Stimulated activated effector memory CD8-positive, alpha-beta T cell treated with anti-CD3 and anti-CD28 coated beads, Interleukin-12 subunit alpha, Interleukin-12 subunit beta, amount 100 ng/mL, for 72 hours (primary cell): ENCODE results near the gene MLF2.

Experiments used
- ATAC-seq: fragments of 150-1000 bp; cut with Tn5 transposase; 2 replicates; pipeline ENCODE4 v1.10.0; 2021
- DNase-seq, 2 donors: peaks; one replicate each; pipeline ENCODE4 v3.0.0; 2021 to 2022; ENCODE audit warnings: low spot score in 2 of 2
- H3K27ac Mint-ChIP-seq: one replicate; pipeline ENCODE4 v1.8.0; 2022; ENCODE audit warnings: mild to moderate bottlenecking, mixed read lengths
- H3K36me3 Mint-ChIP-seq: one replicate; pipeline ENCODE4 v1.8.0; 2022; ENCODE audit warnings: mild to moderate bottlenecking, mixed read lengths
- H3K4me1 Mint-ChIP-seq: one replicate; pipeline ENCODE4 v1.8.0; 2022; ENCODE audit warnings: mixed read lengths
- H3K4me3 Mint-ChIP-seq: one replicate; pipeline ENCODE4 v1.8.0; 2022; ENCODE audit warnings: mild to moderate bottlenecking, mixed read lengths
- H3K9me3 Mint-ChIP-seq: one replicate; pipeline ENCODE4 v1.8.0; 2022; ENCODE audit warnings: mixed read lengths

The MLF2 gene

DNA sequence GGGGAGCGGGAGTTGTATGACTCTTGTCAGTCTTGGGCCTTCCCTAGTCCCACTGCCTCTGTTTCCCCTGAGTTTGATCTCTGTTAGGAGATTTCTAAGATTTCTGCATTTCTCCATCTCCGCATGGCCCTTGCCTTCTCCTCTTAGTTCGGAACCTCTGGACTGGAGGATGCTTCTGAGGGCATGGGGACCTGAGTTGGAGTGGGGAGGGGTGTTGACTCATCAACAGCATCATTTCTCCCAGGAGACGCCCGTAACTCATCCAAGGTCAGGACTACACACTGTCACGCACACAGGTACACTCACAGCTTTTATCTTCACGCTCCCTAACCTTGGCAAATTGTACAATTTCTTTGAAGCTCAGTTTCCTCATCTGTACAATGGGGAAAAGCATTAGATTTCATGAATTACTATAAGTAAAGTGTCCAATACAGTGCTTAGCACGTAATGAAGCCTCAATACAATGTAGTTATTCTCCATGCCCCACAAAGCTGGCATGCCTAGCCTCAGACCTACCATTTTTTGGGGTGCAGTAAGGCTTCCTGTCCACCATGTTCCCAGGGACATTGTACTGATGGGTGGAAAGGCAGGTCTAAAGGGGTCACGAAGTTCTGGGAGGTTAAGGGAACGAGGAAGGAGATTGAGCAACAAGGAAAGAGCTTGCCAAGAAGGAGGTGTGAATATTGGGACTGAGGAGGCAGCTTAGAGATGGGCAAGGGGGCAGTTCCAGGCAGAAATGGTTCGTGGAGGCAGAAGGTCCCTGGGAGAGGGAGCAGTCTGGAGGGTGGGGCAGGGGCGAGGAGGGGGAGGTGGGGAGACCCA, 18.8 kb upstream of the MLF2 start:
- DNase-seq (no peak), ATAC-seq (no peak)
- H3K36me3 Mint-ChIP-seq: peaks cover 97% of the 10 kb centered on the region
- peak overlapping the region; percentile 88 for H3K4me3 Mint-ChIP-seq
- no peaks in the 10 kb centered on the region for H3K9me3 Mint-ChIP-seq
- H3K27ac Mint-ChIP-seq: peak overlapping the region; percentile 94
- peaks cover 80% of the 10 kb centered on the region for H3K4me1 Mint-ChIP-seq

DNA sequence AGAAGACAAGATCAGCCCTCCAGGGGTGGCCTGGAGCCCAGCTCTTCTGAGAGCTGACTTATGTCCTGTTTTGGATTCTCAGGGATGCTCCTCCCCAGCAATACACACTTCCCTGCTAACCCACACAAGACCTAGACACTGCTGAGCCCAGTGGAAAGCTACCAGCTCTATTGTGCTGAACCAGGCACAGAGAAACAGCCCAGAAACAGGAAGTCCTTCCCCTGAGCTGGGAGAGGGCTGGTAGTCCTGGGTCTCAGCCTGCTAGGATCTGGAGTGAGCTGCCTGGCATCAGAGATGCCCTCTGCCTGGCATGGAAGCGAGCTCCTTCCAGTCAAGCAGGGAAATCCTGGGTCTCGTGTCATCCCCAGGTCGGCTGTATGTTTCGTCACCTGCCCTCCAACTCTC, 18.2 kb upstream of the MLF2 start:
- peak overlapping the region; percentile 94 for H3K27ac Mint-ChIP-seq
- no peak for ATAC-seq
- peak overlapping the region; percentile 88 for H3K4me3 Mint-ChIP-seq
- peaks cover 74% of the 10 kb centered on the region for H3K4me1 Mint-ChIP-seq
- no peak for DNase-seq
- peaks cover 92% of the 10 kb centered on the region for H3K36me3 Mint-ChIP-seq
- H3K9me3 Mint-ChIP-seq: no peaks in the 10 kb centered on the region

DNA sequence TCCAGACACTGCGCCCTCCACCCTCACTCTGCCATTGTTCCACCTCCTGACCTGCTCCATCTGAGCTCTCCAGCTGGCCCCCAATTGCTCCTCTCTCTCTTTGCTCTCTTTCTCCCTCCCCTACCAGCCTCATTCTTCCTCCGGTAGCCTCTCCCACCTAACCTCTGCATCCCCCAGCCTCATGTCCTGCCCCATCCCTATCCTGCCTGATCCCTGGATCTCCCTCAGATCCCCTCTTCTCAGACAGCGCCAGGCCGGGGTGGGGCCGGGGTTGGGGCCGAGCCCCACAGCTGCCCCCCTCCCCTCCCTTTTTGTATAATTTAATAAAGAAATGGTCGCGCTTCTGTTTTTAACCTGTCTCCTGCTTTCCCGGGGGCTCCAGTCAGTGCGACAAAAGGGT, 17.7 kb upstream of the MLF2 start:
- ATAC-seq (no peak), DNase-seq (no peak)
- no peaks in the 10 kb centered on the region for H3K9me3 Mint-ChIP-seq
- H3K4me1 Mint-ChIP-seq: peaks cover 71% of the 10 kb centered on the region
- H3K27ac Mint-ChIP-seq: peak overlapping the region; percentile 94
- peak overlapping the region; percentile 88 for H3K4me3 Mint-ChIP-seq
- peaks cover 92% of the 10 kb centered on the region for H3K36me3 Mint-ChIP-seq

DNA sequence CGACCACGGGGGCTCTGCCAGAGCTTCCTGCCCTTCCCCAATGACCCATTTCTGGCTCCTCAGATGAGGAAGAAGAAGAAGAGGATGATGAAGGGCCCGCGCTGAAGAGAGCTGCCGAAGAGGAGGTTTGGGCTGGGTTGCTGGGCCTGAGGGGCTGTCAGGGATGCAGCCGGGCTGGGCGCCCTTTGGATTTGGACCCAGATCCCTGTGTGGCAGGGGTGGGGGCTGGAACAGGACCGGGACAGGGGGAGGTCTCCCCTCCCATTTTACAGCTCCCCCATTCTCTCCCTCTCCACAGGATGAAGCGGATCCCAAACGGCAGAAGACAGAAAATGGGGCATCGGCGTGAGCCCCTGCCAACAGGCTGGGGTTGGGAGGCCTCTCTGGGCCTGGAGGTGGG, 17.2 kb upstream of the MLF2 start:
- Mint-ChIP-seq H3K9me3 (no peaks in the 10 kb centered on the region), H3K4me1 (peaks cover 71% of the 10 kb centered on the region), H3K36me3 (peaks cover 87% of the 10 kb centered on the region), H3K4me3 (peak overlapping the region; percentile 88), H3K27ac (peak overlapping the region; percentile 94)
- DNase-seq: no peak
- no peak for ATAC-seq

DNA sequence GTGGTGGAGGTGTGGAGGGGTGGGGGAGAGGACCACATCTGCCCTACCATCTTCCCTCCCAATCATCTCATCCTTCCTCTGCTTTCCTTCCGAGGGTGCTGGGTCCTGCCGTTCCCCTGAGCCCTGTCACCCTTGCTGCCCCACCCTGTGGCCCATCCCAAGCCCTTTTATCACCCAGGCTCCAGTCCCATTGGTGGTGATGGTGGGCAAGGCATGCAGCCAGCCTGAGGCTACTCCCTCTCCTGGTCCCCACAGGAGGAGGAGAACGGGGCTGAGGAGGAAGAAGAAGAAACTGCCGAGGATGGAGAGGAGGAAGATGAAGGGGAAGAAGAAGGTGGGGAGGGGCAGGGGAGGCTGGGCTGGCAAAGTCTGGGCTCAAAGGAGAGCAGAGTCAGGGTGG, 16.7 kb upstream of the MLF2 start:
- H3K4me1 Mint-ChIP-seq: peaks cover 71% of the 10 kb centered on the region
- DNase-seq: no peak
- H3K36me3 Mint-ChIP-seq: peaks cover 82% of the 10 kb centered on the region
- no peak for ATAC-seq
- no peaks in the 10 kb centered on the region for H3K9me3 Mint-ChIP-seq
- peak overlapping the region; percentile 94 for H3K27ac Mint-ChIP-seq
- peak overlapping the region; percentile 88 for H3K4me3 Mint-ChIP-seq

DNA sequence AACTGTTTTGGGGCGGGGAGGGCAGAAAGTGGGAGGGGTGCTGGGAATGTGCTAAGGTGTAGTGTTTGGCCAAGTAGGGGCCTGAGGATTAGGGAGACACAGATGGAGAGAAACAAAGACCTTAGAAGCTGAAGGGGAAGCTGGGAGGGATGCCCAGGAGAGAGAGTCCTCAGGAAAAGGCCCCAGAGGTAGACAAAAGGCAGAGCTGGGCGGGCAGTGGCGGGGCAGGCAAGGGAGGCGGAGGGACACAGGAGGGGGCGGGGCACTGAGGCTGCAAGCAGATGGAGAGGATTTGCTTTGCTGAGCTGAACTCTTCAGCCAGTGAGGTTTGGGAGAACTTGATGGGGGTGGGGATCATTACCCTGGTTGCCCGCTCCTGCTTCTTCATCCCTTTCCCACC, 16.0 kb upstream of the MLF2 start:
- peak overlapping the region; percentile 88 for H3K4me3 Mint-ChIP-seq
- H3K9me3 Mint-ChIP-seq: no peaks in the 10 kb centered on the region
- H3K4me1 Mint-ChIP-seq: peaks cover 71% of the 10 kb centered on the region
- H3K27ac Mint-ChIP-seq: peak overlapping the region; percentile 94
- H3K36me3 Mint-ChIP-seq: peaks cover 76% of the 10 kb centered on the region
- ATAC-seq (no peak), DNase-seq (no peak)

DNA sequence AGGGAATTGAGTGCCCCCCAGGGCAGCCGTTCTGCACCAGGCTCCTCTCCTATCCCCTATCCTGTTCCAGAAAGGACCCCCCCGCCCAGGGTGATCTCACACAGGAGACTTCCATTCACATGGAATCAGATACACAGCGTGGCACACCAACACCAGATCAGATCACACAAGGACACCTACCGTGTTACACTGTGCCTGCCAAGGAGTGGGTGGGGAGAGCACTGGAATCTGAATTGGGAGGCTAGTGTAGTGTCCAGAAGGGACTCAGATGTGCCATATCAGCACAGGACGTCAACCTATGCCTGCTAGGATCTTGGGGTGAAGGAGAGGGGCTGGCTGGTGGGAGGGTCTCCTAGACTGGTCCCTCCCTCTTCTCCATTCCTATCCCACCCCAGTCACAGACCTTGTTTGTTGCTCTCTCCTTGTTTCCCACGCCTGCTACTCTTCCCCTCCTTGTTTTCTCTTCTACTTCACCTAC, 15.5 kb upstream of the MLF2 start:
- peaks cover 72% of the 10 kb centered on the region for H3K36me3 Mint-ChIP-seq
- ATAC-seq: no peak
- peak overlapping the region; percentile 88 for H3K4me3 Mint-ChIP-seq
- H3K27ac Mint-ChIP-seq: peak overlapping the region; percentile 94
- DNase-seq: no peak
- no peaks in the 10 kb centered on the region for H3K9me3 Mint-ChIP-seq
- H3K4me1 Mint-ChIP-seq: peaks cover 72% of the 10 kb centered on the region

DNA sequence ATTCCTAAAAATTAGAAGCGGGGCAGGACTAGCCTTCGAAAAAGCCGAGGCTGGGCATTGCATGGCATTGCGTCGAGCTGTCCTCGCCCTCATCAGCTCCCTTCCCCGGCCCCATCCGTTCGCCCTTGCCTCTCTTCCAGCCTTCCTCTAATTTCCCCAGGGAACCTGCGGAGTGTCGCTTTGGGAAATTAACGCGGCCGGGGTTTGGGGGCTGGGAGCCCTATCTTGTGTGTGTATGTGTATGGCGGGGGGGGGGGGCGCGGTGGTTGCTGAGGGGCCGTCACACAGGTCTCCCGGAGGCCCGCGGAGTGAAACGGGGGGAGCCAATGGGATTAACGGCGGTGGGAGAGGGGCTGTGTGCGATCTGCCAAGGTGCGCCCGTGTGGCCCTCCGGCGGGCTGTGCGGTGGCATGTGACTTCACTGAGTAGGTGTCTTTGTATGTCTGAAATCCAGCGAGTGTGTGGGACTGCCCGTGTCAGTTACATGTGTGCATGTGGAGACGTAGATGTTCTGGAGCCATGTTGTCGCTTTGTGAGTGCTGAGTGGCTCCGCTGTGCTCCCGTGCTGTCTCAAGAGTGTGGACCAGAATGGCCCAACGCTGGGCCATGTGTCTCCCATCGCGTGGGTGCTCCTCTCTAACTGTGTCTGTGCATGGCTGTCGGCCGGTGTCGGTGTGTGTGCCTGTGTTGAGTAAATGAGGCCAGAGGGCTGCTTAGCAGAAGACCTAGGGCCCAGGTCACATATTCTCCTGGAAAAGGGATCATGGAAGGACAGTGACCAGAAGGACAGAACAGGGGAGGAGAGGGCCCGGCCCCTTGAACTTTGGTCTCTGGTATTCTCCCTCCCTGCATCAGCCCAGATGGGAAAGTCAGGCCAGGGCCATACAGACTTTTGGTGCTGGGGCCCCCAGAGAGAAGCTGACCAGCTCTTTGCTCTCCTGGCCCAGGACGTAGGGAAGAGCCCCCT, 14.7 kb upstream of the MLF2 start:
- peaks cover 72% of the 10 kb centered on the region for H3K4me1 Mint-ChIP-seq
- DNase-seq: no peak

DNA sequence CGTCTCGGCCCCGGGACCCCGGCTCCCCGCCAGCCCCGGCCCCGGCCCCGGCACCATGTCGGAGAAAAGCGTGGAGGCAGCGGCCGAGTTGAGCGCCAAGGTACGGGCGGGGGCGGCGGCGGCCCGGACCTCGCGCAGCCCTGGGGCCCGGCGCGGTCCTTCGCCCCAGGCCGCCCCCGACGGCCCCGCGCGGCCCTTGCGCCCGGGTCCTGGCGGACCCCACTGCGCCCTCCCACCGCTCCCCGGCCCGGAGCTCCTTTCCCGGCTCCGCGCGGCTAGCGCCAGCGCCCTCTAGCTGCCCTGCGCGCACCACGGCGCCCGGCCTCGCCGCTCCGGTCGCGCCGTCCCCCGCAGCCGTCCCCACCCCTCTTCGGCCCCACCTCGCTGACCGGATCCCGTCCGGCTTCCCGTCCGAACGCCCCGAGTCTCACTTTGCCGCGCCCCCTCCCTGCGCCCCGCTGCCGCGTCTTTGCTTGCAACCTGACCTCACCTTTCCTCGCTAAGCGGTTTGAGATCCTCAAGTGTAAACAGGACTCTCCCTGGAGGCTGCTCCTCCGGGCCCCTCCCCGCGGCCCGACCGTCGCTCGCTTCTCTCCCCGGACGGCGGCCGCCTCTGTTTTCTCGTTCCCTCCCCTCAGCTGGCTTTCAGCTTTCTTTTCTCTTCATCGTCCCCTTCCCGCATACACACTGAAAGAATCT, 13.9 kb upstream of the MLF2 start:
- ATAC-seq (peak; percentile 71), DNase-seq (peak; percentile 50 to 81)
- Mint-ChIP-seq H3K27ac (peak overlapping the region; percentile 93), H3K4me3 (peak overlapping the region; percentile 88), H3K4me1 (peaks cover 67% of the 10 kb centered on the region), H3K9me3 (no peaks in the 10 kb centered on the region), H3K36me3 (peaks cover 55% of the 10 kb centered on the region)

More for the DNA sequence above, 14.7 kb upstream of the MLF2 start:
- Mint-ChIP-seq H3K36me3 (peaks cover 64% of the 10 kb centered on the region), H3K9me3 (no peaks in the 10 kb centered on the region), H3K27ac (peak overlapping the region; percentile 93), H3K4me3 (peak overlapping the region; percentile 88)
- no peak for ATAC-seq

DNA sequence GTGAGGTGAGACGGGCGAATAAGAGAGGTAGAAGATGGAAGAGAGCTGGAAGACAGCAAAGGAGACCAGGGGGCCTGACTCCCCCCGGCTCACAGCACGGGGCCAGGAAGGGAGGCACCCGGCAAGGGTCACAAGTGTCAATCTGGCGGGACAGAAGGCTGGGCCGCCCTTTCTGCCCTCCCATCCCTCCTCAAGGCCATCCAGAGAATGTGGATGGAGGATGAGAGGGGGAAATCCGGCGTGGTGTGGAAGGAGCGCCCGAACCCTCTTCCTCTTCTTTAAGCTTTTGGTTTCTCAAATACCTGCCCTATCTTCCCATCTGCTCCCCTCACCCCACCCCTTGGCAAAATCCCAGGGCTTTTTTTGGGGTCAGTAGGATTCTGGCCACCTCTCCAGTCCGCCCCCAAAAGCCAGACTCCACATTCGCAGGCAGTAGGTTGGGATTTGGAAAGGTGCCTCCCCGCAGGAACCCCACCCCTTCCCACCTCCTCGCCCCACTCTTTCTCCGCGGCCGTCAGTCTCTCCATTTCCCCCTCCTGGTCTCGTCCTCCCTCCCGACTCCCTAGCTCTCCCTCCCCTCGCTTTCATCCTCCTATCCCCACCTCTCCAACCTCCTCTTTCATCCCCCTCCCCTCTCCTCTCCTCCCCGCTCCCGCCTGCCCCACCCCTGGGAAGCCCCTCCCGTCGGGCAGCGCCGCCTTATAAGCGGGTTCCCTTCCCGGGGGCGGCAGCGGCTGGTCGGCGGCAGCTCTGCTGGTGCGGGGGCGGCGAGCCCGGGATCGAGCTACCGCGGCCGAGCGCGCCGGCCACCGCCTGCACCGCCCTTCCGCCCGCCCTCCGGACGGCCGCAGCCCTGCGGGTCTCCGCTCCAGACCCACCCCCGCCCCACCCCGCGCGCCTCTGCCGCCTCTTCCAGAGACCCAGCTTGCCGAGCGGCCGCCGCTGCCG, 13.0 kb upstream of the MLF2 start, which contains the start of gene PTMS:
TSS of gene PTMS (plus strand) at position 730 of the 948 bp plus-strand sequence. CDS start 343 bp downstream, outside the sequence.
- DNase-seq: peak; percentile 51 to 80
- no peaks in the 10 kb centered on the region for H3K9me3 Mint-ChIP-seq
- H3K4me1 Mint-ChIP-seq: peaks cover 59% of the 10 kb centered on the region
- peak within 1 kb of the TSS; percentile 93 for H3K27ac Mint-ChIP-seq
- peaks cover 47% of the 10 kb centered on the region for H3K36me3 Mint-ChIP-seq
- ATAC-seq: peak; percentile 17
- peak within 1 kb of the TSS; percentile 88 for H3K4me3 Mint-ChIP-seq

DNA sequence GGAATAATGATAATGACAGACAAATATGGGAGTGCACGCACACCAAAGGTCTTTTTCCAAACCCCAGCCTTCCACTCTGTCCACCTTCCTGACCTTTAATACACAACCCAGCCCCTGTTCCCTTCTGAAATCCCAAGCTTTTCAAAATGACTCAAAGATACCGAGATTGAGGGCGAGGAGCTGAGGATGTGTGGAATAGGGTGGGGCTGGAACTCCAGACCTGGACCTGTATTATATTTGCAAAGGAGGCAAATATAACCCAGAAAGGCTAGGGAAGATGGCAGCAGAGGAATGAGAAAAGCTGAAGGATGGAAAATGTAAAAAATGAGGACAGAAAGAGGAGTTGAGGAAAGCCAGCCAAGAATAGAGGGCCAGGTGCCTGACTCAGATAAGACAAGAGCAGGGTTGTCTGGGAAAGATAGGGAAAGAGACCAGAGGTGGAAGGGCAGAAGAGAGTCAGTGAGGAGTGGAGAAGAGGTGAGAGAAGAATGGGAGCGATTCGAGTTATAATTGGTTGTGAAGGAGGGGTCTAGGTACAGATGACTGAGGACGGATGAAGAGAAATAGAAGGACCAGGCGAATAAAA, 12.2 kb upstream of the MLF2 start:
- ATAC-seq (no peak), DNase-seq (no peak)
- Mint-ChIP-seq H3K4me1 (peaks cover 51% of the 10 kb centered on the region), H3K36me3 (peaks cover 39% of the 10 kb centered on the region), H3K9me3 (no peaks in the 10 kb centered on the region), H3K27ac (peak overlapping the region; percentile 20), H3K4me3 (peak overlapping the region; percentile 88)

DNA sequence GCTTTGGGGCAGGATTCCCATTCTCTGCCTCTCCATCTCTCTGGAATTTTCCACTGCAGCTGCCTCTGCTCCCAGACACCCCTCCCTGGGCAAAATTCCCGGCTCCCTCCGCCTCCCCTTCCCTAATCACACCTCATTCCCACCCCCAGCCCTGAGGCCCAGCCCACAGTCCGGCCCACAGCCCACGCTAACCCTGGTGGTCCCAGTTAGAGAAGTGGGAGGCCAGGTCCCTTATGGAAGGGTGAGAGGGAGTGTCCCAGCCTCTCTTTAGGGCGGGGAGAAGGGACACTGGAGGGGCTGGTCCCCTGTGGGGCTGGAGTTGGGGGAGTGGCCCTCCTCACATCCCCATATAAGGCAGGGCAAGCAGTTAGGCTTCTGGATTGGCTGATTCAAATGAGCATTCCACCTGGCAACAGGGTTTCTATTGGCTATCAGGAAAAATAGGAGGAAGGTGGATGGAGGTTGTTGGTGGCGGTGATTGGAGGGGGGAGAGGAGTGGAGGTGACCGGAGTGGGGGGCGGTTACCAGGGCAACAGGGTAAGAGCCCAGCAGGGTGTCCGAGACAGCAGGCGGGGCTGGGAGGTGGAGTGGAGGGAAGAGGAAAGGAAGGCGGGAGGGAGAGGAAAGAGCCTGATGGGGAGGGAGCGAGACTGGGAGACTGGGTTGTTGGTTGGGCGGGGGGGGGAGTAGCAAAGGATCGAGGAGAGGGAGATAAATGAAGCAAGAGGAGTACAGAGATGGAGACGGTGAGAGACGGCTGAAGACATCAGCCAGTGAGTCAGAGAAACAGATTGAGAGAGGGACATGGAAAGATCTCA, 11.3 kb upstream of the MLF2 start:
- peak in 1 of 2 donors; percentile 85 for DNase-seq
- Mint-ChIP-seq H3K27ac (peak overlapping the region; percentile 74), H3K4me1 (peaks cover 42% of the 10 kb centered on the region), H3K4me3 (peak overlapping the region; percentile 88), H3K36me3 (peaks cover 30% of the 10 kb centered on the region), H3K9me3 (no peaks in the 10 kb centered on the region)
- peak; percentile 89 for ATAC-seq

DNA sequence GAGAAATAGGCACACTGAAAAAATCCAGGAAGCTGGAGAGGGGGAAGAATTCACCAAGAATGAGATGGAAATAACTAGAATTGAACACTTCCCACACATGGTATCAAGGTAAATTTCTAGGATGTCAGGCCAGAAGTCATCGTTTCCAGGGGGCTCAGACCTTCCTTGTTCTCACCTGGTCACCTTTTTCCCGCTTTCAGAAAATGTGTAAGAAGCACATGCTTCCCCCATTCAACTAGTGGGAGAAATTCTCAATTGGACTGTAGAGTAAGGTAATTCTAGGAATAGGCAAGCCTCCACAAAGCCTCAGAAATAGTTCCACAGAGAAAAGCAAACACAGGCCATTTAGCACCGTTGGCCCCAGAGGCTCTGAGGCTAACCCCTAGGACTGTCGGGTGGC, 10.4 kb upstream of the MLF2 start:
- peaks cover 21% of the 10 kb centered on the region for H3K36me3 Mint-ChIP-seq
- ATAC-seq (no peak), DNase-seq (no peak)
- H3K27ac Mint-ChIP-seq: no peak overlapping the region
- no peak overlapping the region for H3K4me3 Mint-ChIP-seq
- H3K4me1 Mint-ChIP-seq: peaks cover 39% of the 10 kb centered on the region
- no peaks in the 10 kb centered on the region for H3K9me3 Mint-ChIP-seq
